ENCODE results near the gene SNIP1.
"Not testable (repeated sequence)": the region's sequence is repeated elsewhere in the genome, so short reads cannot be mapped to it uniquely, and the experiment has no call there.

Gene SNIP1
- 49.7 to 51.1 reads per million in 2 donors for total RNA-seq

GRCh38 chr1:37553927-37554808 is at the start of gene SNIP1:
Gene SNIP1, minus strand, starts transcription at chr1:37554293. Its CDS starts 64 bp downstream, at chr1:37554229.
- DNase-seq: peak; percentile 65 to 97 (median 87)

- peak in 3 of 5 experiments; percentile 4 to 48 (median 21) for DNase-seq
Measured at GRCh38 chr1:37602750-37603694, 48.9 kb upstream of the SNIP1 start.

- DNase-seq: no peak
Measured at GRCh38 chr1:37601441-37601840, 47.3 kb upstream of the SNIP1 start.

- no peak for DNase-seq
Measured at GRCh38 chr1:37599940-37600339, 45.8 kb upstream of the SNIP1 start.

GRCh38 chr1:37596182-37596667 is 42.1 kb upstream of the SNIP1 start:
- no peak for DNase-seq

GRCh38 chr1:37595440-37596181 is 41.5 kb upstream of the SNIP1 start, which contains the start of gene GNL2:
Gene GNL2, minus strand, starts transcription at chr1:37595937. Its CDS starts 115 bp downstream, at chr1:37595822.
- peak; percentile 88 to 97 (median 94) for DNase-seq

GRCh38 chr1:37593726-37594125 is 39.6 kb upstream of the SNIP1 start:
- DNase-seq: no peak

GRCh38 chr1:37588939-37589338 is 34.8 kb upstream of the SNIP1 start:
- peak in 1 of 5 experiments; percentile 38 for DNase-seq

- not testable (repeated sequence) for DNase-seq
Measured at GRCh38 chr1:37584544-37584943, 30.5 kb upstream of the SNIP1 start.

- no peak for DNase-seq
Measured at GRCh38 chr1:37575692-37576091, 21.6 kb upstream of the SNIP1 start.

GRCh38 chr1:37574834-37575480 is 20.9 kb upstream of the SNIP1 start:
- DNase-seq: peak in 1 of 5 experiments; percentile 82

- DNase-seq: peak in 1 of 5 experiments; percentile 64
Measured at GRCh38 chr1:37570528-37571334, 16.6 kb upstream of the SNIP1 start.

- DNase-seq: no peak
Measured at GRCh38 chr1:37567023-37567422, 12.9 kb upstream of the SNIP1 start.

GRCh38 chr1:37564892-37565291 is 10.8 kb upstream of the SNIP1 start:
- DNase-seq: no peak

GRCh38 chr1:37562984-37563383 is 8.9 kb upstream of the SNIP1 start:
- no peak for DNase-seq

GRCh38 chr1:37561133-37562132 is 7.3 kb upstream of the SNIP1 start:
- peak in 3 of 5 experiments; percentile 11 to 45 (median 17) for DNase-seq

- DNase-seq: no peak
Measured at GRCh38 chr1:37560401-37561132, 6.5 kb upstream of the SNIP1 start.

GRCh38 chr1:37559957-37560379 is 5.9 kb upstream of the SNIP1 start:
- not testable (repeated sequence) for DNase-seq

- no peak for DNase-seq
Measured at GRCh38 chr1:37559080-37559479, 5.0 kb upstream of the SNIP1 start.
